NK-92 (cell line): Measurements from ENCODE around the gene RBM39.
"Not testable (repeated sequence)": the region's sequence is repeated elsewhere in the genome, so short reads cannot be mapped to it uniquely, and the experiment has no call there.

Experiments used
- DNase-seq: peaks from one replicate; lab custom pipeline; 2025; ENCODE audit not compliant: unreplicated experiment; lab: John Stamatoyannopoulos, UW

RBM39 gene

GRCh38 chr20:35741892-35742740 lies at the start of gene RBM39:
TSS of gene RBM39 (minus strand) at chr20:35742260. CDS start at chr20:35740874, 1,386 bp downstream.
- DNase-seq = peak; percentile 97

- no peak for DNase-seq
These were observed 49.8 kb upstream of the RBM39 start for GRCh38 chr20:35791821-35792220.

GRCh38 chr20:35791097-35791496 lies 49.0 kb upstream of the RBM39 start:
- no peak for DNase-seq

- DNase-seq = no peak
These were observed 46.7 kb upstream of the RBM39 start for GRCh38 chr20:35788796-35789195.

- DNase-seq = not testable (repeated sequence)
These were observed 43.5 kb upstream of the RBM39 start for GRCh38 chr20:35785541-35785940.

- DNase-seq = not testable (repeated sequence)
These were observed 41.8 kb upstream of the RBM39 start for GRCh38 chr20:35783811-35784210.

GRCh38 chr20:35776513-35777101 lies 34.5 kb upstream of the RBM39 start:
- no peak for DNase-seq

GRCh38 chr20:35774391-35774790 lies 32.3 kb upstream of the RBM39 start:
- DNase-seq = no peak

GRCh38 chr20:35773154-35773751 lies 31.2 kb upstream of the RBM39 start:
- no peak for DNase-seq

- no peak for DNase-seq
These were observed 30.6 kb upstream of the RBM39 start for GRCh38 chr20:35772563-35773058.

GRCh38 chr20:35771689-35772562 lies 29.9 kb upstream of the RBM39 start, which contains the start of gene PHF20:
TSS of gene PHF20 (plus strand) at chr20:35772015. CDS start at chr20:35801523, 29,508 bp downstream.
- peak; percentile 93 for DNase-seq

- no peak for DNase-seq
These were observed 29.3 kb upstream of the RBM39 start for GRCh38 chr20:35771367-35771688.

GRCh38 chr20:35768731-35769664 lies 26.9 kb upstream of the RBM39 start:
- no peak for DNase-seq

- DNase-seq = peak; percentile 41
These were observed 25.8 kb upstream of the RBM39 start for GRCh38 chr20:35767683-35768481.

- no peak for DNase-seq
These were observed 24.8 kb upstream of the RBM39 start for GRCh38 chr20:35766843-35767242.

- not testable (repeated sequence) for DNase-seq
These were observed 22.9 kb upstream of the RBM39 start for GRCh38 chr20:35764936-35765335.

- DNase-seq = no peak
These were observed 20.4 kb upstream of the RBM39 start for GRCh38 chr20:35762461-35762860.

GRCh38 chr20:35761548-35761947 lies 19.5 kb upstream of the RBM39 start:
- not testable (repeated sequence) for DNase-seq

GRCh38 chr20:35757098-35757705 lies 15.1 kb upstream of the RBM39 start:
- no peak for DNase-seq
